Heart left ventricle (tissue), 13 donors: ENCODE data around the gene FGD4.

Experiments
- CTCF ChIP-seq, 12 donors: fragments of 200-600 bp; sonication (generic) in 4 of 12; IDR thresholded peaks; one replicate each; pipeline versions ENCODE4 v1.5.0 to v1.8.0; 2018 to 2022; ENCODE audit warnings: antibody characterized with exemption in 12 of 12, mild to moderate bottlenecking in 5 of 12
- POLR2A ChIP-seq, 2 donors: fragments of 450-650 bp; IDR thresholded peaks; one replicate each; pipeline ENCODE4 v1.6.1; 2017; ENCODE audit warnings: antibody characterized with exemption in 2 of 2, mild to moderate bottlenecking in 2 of 2, moderate library complexity in 2 of 2
- donor health status: ischemic (EF 13 %, LVEDD 7.1; RV severe dilation, severe dysfunction).
- donor health status: DM: no; HTN: yes; CAD: no.
- donor health status: DM: no; HTN: no; CAD: no.
- donor health status: ischemic (EF 25% LVEDD 6.9; RV normal size, moderate dysfunction).
- donor health status: ischemic (EF 25% LVEDD 5.7; RV mildly dilated, moderate dysfunction).
- donor health status: ischemic (EF 35%, LVEDD 5.7; RV mildly dilated, moderate dysfunction).
- donor health status: nonischemic (EF 11% LVEDD 7.7; RV severe dilation, severe dysfunction).
- donor health status: DM: yes; HTN: yes; CAD: no.
- donor health status: PGD.
- donor health status: ischemic (EF 29% LVEDD 5.4; RV normal size, mild dysfunction).
- donor health status: nonischemic (EF 23%, LVEDD 6.1; RV moderate dilation, normal function).

DNA sequence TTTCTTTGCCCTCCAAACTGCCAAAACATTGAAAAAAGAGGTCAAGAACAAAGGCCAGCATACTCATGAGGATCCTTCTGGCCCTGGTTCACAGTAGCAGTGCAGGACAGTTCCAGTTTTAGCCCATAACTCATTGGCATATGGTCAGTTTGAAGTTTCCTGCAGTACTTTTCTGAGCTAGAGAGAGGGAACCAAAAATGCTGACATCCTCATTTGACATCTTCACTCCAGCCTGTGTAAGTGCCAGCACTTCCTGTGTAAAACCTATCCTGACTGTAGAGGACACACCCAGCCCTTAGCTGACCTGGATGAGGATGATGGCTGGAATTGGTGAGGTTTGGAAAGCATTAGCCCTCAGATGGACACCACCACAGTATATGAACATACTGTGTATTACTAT, 84.1 kb downstream of the FGD4 start:
- TF ChIP-seq CTCF (IDR thresholded peaks at IDR 0.05) (peak in 1 of 12 donors; percentile 8), POLR2A (IDR thresholded peaks at IDR 0.05) (no peak)
